HG02852 (cell line): Measurements from ENCODE around the gene NRBP1.
"Not testable (repeated sequence)": the region's sequence is repeated elsewhere in the genome, so short reads cannot be mapped to it uniquely, and the experiment has no call there.

Source experiments
- ATAC-seq: cut with Tn5 transposase; IDR thresholded peaks from one replicate; pipeline ENCODE4 v1.9.1; 2021; ENCODE audit warnings: mild to moderate bottlenecking, moderate library complexity; ENCODE audit not compliant: unreplicated experiment

NRBP1 gene

DNA sequence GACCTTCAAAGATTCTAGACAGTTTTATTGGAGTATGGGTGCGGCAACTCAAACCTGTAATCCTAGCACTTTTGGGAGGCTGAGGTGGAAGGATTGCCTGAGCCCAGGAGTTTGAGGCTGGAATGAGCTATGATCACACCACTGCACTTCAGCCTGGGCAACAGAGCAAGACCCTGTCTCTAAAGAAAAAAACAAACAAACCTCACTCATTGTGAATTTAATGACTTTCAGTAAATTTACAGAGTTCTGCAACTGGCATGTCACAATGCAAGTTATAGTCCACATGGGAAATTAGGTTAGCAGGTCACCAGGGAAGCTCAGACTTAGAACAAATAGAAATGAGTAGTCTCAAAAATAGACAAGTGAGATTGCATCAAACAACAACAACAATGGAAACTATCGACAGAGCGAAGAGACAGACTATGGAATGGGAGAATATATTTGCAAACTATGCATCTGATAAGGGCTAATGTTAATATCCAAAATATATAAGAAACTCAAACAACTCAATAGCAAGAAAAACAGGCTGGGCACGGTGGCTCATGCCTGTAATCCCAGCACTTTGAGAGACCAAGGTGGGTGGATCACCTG, 6.7 kb upstream of the NRBP1 start:
- no peak for ATAC-seq

DNA sequence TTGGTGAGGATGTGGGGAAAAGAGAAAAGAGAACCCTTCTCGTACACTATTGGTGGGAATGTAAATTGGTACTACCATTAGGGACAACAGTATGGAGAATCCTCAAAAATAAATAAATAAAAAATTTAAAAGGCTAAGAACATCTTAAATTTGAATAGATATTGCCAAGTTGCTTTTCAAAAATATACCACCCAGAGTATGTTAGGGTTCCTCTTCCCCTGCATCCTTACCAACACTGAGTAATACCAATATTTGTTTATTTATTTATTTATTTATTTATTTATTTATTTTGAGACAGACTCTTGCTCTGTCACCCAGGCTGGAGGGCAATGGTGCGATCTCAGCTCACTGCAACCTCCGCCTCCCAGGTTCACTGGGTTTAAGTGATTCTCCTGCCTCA, 5.5 kb upstream of the NRBP1 start:
- ATAC-seq, result no peak

DNA sequence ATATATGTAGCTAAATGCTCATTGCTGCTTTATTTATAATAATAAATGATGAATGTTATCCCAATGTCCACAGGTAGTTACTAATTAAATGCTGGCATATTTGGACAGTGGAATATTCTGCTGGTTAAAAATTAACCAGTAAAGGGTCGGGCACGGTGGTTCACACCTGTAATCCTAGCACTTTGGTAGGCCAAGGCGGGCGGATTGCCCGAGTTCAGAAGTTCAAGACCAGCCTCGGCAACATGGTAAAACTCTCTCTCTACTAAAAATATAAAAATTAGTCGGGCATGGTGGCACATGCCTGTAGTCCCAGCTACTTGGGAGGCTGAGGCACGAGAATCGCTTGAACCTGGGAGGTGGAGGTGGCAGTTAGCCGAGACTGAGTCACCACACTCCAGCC, 3.4 kb upstream of the NRBP1 start:
- ATAC-seq, result not testable (repeated sequence)

DNA sequence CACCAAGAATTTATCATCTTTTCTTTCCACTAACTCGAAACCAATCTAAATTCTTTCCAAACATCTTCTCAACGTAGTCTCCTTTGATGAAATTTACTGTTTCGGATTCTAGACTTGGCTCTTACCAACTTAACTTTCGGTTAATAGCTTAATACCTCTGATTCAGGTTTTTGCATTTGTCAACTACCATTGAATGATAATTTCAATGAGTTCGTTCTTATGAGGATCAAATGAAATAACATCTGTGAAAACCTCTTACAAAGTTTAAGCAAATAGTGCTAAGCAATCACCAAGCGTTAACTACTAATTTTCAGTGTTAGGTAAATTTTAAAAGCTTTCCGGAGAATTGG, 593 bp upstream of the NRBP1 start:
- ATAC-seq, result no peak

DNA sequence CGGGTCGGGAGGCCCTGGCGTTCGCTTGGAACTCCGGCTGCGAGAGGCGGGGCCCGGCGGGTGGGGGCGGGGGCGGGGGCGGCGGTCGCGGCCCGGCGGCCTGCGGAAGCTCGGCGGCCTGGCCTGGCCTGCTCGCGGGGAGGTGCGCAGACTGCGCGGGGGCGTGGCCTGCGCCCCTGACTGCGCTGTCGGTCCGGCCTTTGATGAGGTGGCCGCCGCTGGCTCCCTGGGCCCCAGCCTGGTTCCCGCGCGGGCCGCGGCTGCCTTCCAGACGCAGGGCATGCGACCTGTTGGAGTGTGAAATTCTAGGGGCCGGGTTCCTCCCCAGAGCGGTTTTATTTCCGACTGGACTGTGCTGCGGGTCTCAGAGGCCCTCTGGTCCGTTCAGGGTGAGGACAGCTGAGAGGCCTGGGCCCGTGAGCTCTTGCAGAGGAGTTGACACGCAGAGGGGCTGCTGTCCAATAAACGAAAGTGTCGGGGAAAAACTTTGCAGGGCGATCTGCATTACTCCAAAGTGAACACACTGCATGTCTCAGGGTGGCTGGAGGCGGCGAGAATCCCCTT, 629 bp downstream of the NRBP1 start:
- ATAC-seq, result peak; percentile 68

DNA sequence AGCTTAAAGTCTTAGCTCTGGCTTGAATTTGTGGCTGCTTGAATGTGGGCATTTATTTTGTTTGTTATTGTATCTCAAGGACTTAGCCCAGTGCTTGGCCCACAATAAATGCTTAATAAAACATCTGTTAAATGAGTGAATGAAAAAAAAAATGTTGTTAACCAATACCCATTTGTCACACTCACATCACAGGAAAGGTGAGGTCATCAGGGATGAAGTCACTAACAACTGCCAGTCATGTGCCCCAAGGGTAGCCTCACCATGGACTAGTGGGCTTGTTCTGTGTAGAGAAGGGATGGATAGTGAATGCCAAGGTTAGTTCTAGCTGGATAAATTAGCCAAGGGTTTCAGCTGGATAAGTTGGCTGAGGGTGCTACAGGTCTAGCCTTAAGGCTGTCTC, 3.0 kb downstream of the NRBP1 start:
- no peak for ATAC-seq

DNA sequence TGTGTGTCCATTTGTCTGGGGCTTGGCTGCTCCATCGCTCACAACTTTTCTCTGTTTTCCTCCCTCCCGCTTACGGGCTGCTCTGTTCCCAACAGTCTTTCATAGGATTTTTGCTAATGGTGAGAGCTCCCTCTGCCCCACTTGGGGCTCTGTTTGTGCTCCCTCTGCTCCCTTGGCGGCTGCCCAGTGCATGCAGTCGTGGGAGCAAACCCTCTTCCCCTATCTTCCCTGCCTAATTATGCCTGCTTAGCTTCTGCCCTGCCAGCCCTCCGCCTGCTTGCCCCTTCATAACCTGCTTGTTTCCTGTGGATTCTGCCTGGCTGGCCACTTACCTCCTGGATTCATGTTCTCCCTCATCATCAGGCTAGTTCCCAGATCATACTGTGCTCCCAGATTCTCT, 7.2 kb downstream of the NRBP1 start:
- no peak for ATAC-seq

DNA sequence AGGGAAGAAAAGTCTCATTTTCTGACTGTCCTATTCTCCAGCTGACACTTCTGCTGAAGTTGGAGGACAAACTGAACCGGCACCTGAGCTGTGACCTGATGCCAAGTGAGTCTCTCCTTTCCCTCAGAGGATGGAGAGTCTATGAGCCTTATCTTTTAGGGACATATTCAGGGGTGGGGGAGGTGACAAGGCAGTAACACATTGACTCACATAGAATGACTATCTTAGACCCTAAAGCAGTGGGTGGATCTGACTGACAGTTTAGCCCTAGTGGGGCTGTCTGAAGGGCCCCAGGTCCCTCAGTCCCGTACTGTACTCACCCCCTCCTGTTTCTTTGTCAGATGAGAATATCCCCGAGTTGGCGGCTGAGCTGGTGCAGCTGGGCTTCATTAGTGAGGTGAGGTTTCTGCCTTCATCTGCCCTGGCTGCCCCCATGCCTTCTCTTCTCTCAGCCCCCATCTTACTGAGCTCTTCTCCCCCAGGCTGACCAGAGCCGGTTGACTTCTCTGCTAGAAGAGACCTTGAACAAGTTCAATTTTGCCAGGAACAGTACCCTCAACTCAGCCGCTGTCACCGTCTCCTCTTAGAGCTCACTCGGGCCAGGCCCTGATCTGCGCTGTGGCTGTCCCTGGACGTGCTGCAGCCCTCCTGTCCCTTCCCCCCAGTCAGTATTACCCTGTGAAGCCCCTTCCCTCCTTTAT, 12.9 kb downstream of the NRBP1 start:
- no peak for ATAC-seq

DNA sequence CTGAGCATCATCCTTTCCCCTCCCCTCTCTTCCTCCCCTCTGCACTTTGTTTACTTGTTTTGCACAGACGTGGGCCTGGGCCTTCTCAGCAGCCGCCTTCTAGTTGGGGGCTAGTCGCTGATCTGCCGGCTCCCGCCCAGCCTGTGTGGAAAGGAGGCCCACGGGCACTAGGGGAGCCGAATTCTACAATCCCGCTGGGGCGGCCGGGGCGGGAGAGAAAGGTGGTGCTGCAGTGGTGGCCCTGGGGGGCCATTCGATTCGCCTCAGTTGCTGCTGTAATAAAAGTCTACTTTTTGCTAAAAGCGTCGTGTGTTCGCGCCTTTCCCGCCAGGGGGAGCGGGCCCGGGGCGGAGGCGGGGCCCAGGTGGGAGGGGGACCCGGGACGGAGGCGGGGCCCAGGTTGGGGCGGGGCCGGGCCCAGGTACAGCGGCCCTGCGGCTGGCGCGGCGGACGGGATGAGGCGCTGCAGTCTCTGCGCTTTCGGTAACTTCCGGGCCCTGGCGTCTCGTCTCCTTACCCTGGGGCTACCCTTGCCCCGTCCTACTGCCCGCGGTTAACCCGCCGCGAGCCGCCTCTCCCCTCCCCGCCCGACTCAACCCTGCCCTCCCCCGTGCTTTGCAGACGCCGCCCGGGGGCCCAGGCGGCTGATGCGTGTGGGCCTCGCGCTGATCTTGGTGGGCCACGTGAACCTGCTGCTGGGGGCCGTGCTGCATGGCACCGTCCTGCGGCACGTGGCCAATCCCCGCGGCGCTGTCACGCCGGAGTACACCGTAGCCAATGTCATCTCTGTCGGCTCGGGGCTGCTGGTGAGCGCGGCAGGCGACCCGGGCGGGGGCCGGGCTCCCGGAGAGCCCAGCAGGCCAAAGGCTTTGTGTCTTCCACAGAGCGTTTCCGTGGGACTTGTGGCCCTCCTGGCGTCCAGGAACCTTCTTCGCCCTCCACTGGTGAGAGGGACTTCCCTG, 13.8 kb downstream of the NRBP1 start, which contains the start of gene KRTCAP3:
Gene KRTCAP3, plus strand, starts transcription at position 424 of the 962 bp plus-strand sequence. Its CDS starts 32 bp downstream, at position 456.
- no peak for ATAC-seq

DNA sequence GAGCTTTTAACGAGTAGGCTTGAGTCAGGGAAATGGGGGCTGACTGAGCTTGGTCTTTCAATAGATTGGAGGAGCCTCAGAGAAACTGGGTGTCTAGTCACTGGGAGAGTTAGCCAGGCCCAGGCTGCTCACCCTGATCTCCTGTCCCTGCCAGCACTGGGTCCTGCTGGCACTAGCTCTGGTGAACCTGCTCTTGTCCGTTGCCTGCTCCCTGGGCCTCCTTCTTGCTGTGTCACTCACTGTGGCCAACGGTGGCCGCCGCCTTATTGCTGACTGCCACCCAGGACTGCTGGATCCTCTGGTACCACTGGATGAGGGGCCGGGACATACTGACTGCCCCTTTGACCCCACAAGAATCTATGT, 14.5 kb downstream of the NRBP1 start:
- ATAC-seq, result no peak

DNA sequence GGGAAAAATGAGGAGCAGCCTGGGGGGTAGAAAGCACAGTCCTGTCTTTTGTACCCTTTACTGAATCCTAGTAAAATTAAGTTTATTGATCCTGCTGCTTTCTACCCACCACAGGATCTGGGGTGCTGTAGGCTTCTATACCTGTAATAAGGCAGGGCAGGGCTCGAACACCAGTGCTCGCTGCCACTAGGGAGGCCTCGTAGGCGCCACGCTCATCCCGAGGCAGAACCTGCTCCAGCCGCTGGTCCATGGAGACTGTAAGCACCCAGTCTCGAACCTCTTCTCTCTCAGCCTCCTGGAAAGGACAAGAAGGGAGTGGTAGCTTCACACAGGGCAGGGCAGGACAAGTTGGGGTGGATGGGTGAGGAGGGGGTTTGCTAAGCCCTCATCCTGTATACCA, 16.7 kb downstream of the NRBP1 start:
- ATAC-seq, result no peak

DNA sequence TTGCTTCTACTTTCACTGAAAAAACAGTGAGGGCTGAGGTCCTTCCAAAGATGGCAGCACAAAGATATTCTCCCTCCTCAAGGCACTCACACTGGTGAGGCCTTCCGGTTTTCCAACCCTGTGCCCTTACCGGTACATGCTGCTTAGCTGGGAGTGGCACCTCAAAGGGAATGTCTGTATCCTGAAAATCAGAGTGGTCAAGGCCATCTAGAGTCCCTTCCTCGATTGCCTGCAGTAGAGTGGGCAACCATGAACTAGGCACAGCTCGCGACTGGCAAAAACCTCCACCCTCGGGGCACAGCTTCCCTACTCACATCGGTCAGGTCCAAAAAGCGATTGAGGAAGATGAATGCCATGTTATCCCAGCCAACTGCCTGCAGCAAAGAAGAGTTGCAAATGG, 17.2 kb downstream of the NRBP1 start:
- no peak for ATAC-seq

DNA sequence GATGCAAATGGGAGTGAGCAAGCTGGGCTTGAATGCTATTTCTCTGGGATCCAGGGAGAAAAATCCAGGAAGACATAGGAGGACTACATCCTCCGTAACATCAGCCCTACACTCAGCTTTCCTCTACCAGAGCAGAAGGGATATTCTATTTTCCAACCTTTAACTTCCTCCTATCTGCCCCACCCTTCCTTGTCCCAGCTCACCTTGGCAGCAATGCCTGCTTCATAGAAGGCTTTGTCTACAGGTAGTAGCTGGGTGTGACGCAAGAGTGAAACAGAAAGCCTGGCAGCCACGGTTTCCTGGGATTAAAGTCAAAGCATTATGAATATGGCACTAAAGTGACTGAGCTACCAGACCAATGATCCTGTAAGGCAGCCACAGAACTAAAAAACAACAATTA, 17.6 kb downstream of the NRBP1 start:
- no peak for ATAC-seq

DNA sequence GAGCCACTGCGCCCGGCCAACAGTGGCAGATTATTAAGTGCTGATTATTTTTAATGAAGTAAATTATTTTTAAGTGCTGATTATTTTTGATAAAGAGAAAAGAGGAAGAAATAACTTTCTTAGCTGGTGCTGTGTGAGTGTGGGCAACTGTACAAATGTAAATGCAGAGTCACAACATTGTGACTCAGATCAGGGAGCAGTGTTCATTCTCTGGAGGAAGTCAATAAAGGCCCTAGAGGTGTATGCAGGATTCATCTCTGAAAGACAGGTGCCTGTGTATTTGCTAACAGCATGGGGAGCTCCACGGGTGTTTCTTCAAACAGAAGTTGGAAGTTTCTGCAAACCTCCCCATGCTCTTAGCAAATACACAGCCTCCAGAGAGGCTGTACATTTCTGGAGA, 19.9 kb downstream of the NRBP1 start:
- ATAC-seq, result no peak

DNA sequence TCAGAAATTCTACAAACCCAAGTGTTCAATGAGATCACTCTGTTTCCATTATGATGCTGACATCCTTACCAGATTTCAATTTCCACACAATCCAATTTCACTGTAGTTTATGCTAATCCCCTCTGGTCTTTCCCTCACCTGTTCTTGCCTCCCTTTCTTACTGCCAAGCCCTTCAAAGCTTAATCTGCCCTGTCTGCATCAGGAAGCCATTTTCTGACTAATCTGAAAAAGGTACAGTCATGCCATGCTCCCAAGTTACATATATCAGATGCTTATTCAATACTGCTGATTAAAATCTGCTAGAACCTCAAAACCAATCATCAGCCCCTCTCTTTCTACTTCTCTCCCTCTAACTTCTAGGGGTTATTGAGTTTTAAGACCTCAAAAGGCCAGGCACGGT, 22.7 kb downstream of the NRBP1 start:
- no peak for ATAC-seq

DNA sequence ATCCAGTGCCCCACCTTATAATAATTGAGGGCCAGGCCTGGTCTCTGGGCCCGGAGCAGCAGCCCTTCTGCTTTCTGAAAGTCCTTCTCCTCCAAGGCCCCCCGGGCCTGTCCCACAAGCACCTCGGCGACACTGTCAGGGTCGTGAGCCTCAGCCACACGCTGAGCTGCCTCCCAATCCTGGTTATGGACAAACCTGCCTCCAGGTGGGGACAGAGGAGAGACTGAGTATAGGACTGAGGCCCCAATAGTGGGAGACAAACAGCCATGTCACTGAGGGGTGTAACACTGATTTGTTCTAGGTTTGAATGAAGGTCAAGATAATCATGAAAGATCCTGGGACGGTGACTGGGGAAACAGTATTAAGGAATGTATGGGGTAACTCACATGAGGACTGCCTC, 25.5 kb downstream of the NRBP1 start:
- ATAC-seq, result no peak

DNA sequence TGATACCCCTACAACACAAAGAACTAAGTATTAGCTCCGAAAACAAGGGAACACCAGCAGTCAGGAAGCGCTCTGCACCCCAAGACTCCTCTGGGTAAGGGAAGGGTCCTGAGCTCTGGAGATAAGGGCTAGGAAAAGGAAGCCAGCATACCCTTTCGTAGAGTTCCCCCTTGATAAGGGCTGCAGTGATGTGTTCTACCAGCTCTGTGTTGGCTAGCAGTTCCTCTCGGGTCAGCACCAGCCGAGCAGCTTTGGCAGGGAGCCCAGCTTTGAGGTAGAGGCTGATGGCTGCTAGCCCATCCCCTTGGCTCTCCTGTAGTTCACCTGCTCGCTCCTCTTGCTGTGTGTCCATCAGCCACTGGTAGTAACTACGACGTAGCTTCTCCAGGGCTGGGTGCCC, 32.7 kb downstream of the NRBP1 start:
- ATAC-seq, result no peak

DNA sequence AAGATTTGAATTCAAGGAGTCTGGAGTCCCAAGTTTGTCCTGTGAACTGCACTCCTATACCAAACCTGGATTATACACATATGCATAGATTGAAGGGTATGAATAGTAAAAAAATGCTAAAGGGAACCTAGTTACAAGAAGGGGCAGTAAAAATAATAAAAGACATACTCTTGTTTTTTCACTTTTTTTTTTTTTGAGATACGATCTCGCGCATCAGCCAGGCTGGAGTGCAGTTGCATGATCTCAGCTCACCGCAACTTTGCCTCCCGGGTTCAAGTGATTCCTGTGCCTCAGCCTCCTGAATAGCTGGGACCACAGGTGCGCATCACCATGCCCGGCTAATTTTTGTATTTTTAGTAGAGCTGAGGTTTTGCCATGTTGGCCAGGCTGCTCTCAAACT, 36.0 kb downstream of the NRBP1 start:
- ATAC-seq, result no peak

DNA sequence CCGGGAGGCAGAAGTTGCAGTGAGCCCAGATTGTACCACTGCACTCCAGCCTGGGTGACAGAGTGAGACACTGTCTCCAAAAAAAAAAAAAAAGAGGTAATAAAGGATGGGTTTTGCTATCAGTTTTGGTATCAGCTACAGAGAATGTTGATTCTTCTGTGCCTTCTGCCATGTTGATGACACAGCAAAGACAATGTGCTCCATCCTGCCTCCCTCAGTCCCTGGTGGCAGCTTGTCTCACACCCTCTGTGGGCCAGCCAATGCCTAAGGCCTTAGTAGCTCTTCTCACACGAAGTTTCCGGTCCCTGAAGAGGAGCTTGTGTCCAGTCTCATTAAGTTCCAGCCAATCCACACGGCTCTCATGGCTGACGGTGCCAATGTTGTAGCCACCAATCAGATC, 43.5 kb downstream of the NRBP1 start:
- no peak for ATAC-seq

DNA sequence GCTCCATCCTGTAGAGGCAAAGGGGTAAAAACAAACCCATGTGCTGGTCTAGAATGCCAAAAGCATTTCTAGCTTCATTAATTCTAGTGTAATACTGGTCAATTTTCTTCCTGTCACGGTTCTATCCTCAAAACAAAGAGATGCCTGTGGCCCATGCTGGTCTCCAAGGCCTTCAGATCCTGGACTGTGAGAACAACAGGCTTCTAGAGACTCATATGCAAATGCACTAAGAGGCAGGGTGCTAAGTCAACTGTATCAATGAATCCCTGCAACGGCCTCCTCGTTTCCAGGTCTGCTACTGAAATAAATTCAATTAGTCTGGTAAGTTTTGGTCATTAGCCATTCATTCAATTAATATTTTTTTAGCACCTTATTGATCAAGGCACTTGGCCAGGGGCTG, 57.1 kb downstream of the NRBP1 start:
- no peak for ATAC-seq

DNA sequence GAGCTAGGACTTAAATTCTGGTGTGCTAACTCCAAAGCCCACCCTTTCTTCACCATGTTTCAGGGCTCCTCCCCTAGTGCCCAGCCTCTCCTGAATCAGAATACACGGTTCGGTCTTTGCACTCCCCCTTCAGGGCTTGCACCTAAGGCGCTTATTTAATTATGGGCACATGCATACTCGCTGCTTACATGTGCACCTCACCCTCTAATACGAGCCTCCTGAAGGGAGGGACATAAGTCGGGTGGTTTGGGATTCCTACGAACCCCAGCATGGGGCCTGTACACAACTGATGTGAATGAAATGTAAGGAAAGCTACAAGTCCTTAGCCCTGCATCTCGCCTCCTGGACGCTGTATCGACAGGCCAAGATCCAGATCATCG, 60.7 kb downstream of the NRBP1 start:
- ATAC-seq, result peak; percentile 0
